OCI-M2 (cell line): Measurements from ENCODE around the gene CD58.

ENCODE experiments used
- DNase-seq: peaks from one replicate; lab custom pipeline; 2025; ENCODE audit not compliant: unreplicated experiment; lab: John Stamatoyannopoulos, UW

Gene CD58

DNA sequence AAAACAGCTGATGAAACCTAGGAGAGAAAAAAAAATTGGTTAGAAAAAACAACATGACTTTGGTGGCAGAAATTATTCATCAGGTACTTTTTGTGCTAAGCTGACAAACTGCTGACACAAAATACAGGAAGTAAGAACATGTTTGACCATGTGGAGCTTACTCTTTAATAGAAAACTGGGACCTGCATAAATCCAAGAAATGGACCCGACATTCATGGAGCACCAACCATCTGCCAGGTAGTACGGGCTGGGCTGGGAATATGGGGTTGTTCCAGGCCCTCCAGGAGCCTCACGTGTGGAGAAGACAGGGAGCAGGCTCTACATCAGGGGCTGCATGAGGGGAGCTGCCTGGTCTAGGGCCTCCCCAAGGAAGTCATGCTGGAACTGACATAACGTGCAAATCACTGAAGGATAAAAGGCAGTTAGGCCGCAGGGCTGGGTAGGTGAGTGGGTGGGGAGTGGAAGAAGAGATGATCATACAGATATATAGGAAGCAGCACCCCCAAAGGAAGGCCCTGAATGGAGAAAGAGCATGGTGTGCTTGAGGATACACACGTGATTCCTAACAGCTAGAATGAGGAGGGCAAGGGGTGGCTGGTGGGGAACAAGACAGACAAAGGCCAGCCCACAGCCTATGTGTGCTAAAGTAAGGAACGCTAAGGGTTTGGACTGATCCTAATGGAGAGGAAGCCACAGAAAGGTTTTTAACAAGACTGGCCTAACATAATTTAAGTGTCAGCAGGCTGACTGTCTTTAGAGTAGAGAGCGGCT is 26.1 kb downstream of the CD58 start:
- no peak for DNase-seq

GRCh38 chr1:116540088-116540487 is 30.7 kb downstream of the CD58 start:
- no peak for DNase-seq

- no peak for DNase-seq
Measured at GRCh38 chr1:116538544-116538943, 32.3 kb downstream of the CD58 start.

- DNase-seq: no peak
Measured at GRCh38 chr1:116537898-116538297, 32.9 kb downstream of the CD58 start.

- no peak for DNase-seq
Measured at GRCh38 chr1:116537040-116537831, 33.6 kb downstream of the CD58 start.

GRCh38 chr1:116534014-116534739 is 36.6 kb downstream of the CD58 start:
- no peak for DNase-seq

GRCh38 chr1:116533429-116533820 is 37.4 kb downstream of the CD58 start:
- no peak for DNase-seq

GRCh38 chr1:116532671-116533428 is 38.0 kb downstream of the CD58 start:
- no peak for DNase-seq

GRCh38 chr1:116531917-116532316 is 38.9 kb downstream of the CD58 start:
- DNase-seq: no peak

DNA sequence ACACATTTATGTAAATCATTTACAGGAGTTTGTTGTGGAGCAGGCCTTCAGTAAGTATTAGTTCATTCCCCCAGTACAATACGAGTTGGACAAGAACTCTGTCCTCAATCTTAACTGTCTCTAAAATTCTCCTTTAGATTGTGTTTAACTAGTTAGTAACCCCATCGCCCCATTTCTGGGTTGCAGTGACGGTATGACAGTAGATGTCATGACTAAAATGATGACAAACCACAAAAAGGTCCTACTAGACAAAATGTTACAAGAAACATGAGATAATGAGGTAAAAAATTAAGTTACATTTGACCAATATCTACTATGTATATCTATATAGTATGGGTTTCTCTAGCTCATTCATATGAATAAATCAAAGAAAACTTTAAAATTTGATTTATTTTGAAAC is 41.1 kb downstream of the CD58 start:
- DNase-seq: no peak

- DNase-seq: no peak
Measured at GRCh38 chr1:116529199-116529631, 41.6 kb downstream of the CD58 start.

GRCh38 chr1:116528329-116529083 is 42.3 kb downstream of the CD58 start:
- DNase-seq: no peak

DNA sequence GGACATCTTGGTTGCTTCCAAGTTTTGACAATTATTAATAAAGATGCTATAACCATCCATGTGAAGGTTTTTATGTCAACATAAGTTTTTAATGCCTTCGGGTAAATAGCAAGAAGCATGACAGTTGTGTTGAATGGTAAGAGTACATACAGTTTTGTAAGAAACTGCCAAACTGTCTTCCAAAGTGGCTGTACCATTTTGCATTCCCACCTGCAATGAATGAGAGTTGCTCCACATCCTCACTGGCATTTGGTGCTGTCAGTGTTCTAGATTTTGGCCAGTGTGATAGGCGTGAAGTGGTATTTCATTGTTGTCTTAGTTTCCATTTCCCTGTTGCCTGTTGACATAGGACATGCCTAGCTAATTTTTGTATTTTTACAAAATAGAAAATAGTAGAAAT is 45.4 kb downstream of the CD58 start:
- DNase-seq: no peak

DNA sequence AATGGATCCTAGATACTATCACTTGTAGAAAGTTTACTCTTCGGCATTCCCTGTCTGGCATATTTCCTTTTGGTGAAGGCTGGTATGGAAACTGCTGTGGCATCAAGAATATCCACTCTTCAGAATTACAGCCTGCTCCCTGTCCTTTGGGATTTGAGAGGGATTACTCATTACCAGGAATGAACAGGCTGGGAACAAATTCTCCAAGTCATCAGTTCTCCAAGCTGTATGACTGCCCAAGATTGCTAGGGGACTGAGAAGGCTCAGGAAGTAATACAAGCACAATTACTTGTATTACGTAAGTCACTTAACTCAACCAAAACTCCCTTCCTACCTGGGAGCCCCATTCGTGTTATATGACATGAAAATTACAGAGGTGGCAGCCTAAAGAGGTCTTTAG is 49.6 kb downstream of the CD58 start:
- DNase-seq: no peak

DNA sequence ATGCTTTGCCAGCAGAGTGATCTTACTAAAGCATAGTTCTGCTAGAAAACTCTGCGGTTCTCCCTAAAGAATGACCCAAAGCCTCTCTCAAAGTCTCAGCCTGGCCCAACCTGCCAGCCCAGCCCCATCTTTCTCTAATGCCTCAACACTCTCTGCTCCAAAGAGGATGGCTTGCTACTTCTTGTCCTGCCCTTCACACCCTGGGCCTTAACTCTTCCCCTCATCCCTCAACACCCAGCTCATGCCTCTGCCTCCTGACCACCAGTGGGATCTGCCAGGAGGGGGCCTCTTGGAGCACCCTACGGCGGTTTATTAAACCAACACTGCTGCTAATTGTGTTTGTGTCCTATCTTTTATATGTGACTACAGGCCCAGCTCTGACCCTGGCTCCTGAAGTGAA is 52.4 kb downstream of the CD58 start:
- no peak for DNase-seq

- no peak for DNase-seq
Measured at GRCh38 chr1:116516631-116517030, 54.2 kb downstream of the CD58 start.

GRCh38 chr1:116515702-116516101 is 55.1 kb downstream of the CD58 start:
- no peak for DNase-seq

- DNase-seq: no peak
Measured at GRCh38 chr1:116514708-116515525, 55.9 kb downstream of the CD58 start.

- no peak for DNase-seq
Measured at GRCh38 chr1:116513956-116514355, 56.9 kb downstream of the CD58 start.
